WTC11 (cell line): ENCODE measurements around the gene FXN. TPM values are rescaled to one million over a fixed set of nuclear protein-coding genes. Genes with fewer than 3 reads are reported as not detected.

Source experiments
- ATAC-seq: fragments of 200-7000 bp; cut with Tn5 transposase; 2 replicates; pipeline ENCODE4 v1.10.0; 2021; ENCODE audit warnings: mild to moderate bottlenecking, moderate library complexity
- CTCF ChIA-PET: fragments of 300-600 bp; sonication (Branson Sonifier 250); formaldehyde crosslinking; loops from one replicate; lab custom pipeline; 2021; ENCODE audit warnings: antibody characterized with exemption; lab: Charles Lee
- POLR2A ChIA-PET: fragments of 350-600 bp; sonication (Branson Sonifier 250); formaldehyde crosslinking; loops from one replicate; lab custom pipeline; 2021; ENCODE audit warnings: antibody characterized with exemption; lab: Charles Lee
- DNase-seq: peaks from one replicate; pipeline ENCODE4 v3.0.0; 2021; ENCODE audit warnings: low spot score
- H3K27ac Mint-ChIP-seq: 2 replicates; pipeline ENCODE4 v1.8.0; 2021; ENCODE audit warnings: mixed read lengths
- H3K27me3 Mint-ChIP-seq: 2 replicates; pipeline ENCODE4 v1.8.0; 2021; ENCODE audit warnings: low read depth, mild to moderate bottlenecking, moderate library complexity, mixed read lengths
- H3K36me3 Mint-ChIP-seq: 2 replicates; pipeline ENCODE4 v1.8.0; 2021; ENCODE audit warnings: mixed read lengths
- H3K4me1 Mint-ChIP-seq: 2 replicates; pipeline ENCODE4 v1.8.0; 2022; ENCODE audit warnings: mixed read lengths
- H3K4me3 Mint-ChIP-seq: 2 replicates; pipeline ENCODE4 v1.8.0; 2021; ENCODE audit warnings: mild to moderate bottlenecking, moderate library complexity, mixed read lengths
- H3K9me3 Mint-ChIP-seq: 2 replicates; pipeline ENCODE4 v1.8.0; 2021; ENCODE audit warnings: mixed read lengths
- AR ChIP-seq: fragments of 250-450 bp; sonication (Bioruptor Pico); IDR thresholded peaks from 2 replicates; pipeline ENCODE4 v1.9.0; 2021; ENCODE audit warnings: mild to moderate bottlenecking
- CBFB ChIP-seq: sonication (generic); formaldehyde crosslinking; IDR thresholded peaks from 2 replicates; pipeline ENCODE4 v1.8.1; 2022; ENCODE audit warnings: mild to moderate bottlenecking, low read depth, missing genetic modification reagents
- CTCF ChIP-seq: fragments of 200-600 bp; IDR thresholded peaks from 2 replicates; pipeline ENCODE4 v1.8.0; 2022; ENCODE audit warnings: antibody characterized with exemption
- ELF4 ChIP-seq: sonication (generic); formaldehyde crosslinking; IDR thresholded peaks from 2 replicates; pipeline ENCODE4 v1.8.1; 2022; ENCODE audit warnings: low read depth, mild to moderate bottlenecking, moderate library complexity, missing genetic modification reagents
- FOXK1 ChIP-seq: sonication (generic); formaldehyde crosslinking; IDR thresholded peaks from 2 replicates; pipeline ENCODE4 v1.8.0; 2022; ENCODE audit warnings: mild to moderate bottlenecking, moderate library complexity, missing genetic modification reagents
- GABPB1 ChIP-seq: sonication (generic); formaldehyde crosslinking; IDR thresholded peaks from 2 replicates; pipeline ENCODE4 v1.8.1; 2023; ENCODE audit warnings: mild to moderate bottlenecking, missing genetic modification reagents
- IRF2 ChIP-seq: sonication (generic); formaldehyde crosslinking; IDR thresholded peaks from 2 replicates; pipeline ENCODE4 v1.8.0; 2022; ENCODE audit warnings: low read depth, missing genetic modification reagents, borderline replicate concordance
- MXD4 ChIP-seq: fragments of 250-450 bp; sonication (Bioruptor Pico); IDR thresholded peaks from 2 replicates; pipeline ENCODE4 v1.8.0; 2021; ENCODE audit warnings: mild to moderate bottlenecking, moderate library complexity, borderline replicate concordance
- NFATC4 ChIP-seq: fragments of 250-450 bp; sonication (Bioruptor Pico); IDR thresholded peaks from 2 replicates; pipeline ENCODE4 v1.9.0; 2021; ENCODE audit warnings: mild to moderate bottlenecking
- NFE2L1 ChIP-seq: sonication (generic); formaldehyde crosslinking; IDR thresholded peaks from 2 replicates; pipeline ENCODE4 v1.8.1; 2023; ENCODE audit warnings: missing genetic modification reagents
- NFYB ChIP-seq: sonication (generic); formaldehyde crosslinking; conservative IDR thresholded peaks from 2 replicates; pipeline ENCODE4 v1.8.0; 2022; ENCODE audit warnings: low read depth, missing genetic modification reagents
- OVOL2 ChIP-seq: fragments of 250-450 bp; sonication (Bioruptor Pico); IDR thresholded peaks from 2 replicates; pipeline ENCODE4 v1.9.0; 2021; ENCODE audit warnings: mild to moderate bottlenecking, borderline replicate concordance
- PRDM15 ChIP-seq: sonication (generic); formaldehyde crosslinking; IDR thresholded peaks from 2 replicates; pipeline ENCODE4 v1.8.0; 2022; ENCODE audit warnings: missing genetic modification reagents
- RELA ChIP-seq: sonication (generic); formaldehyde crosslinking; IDR thresholded peaks from 2 replicates; pipeline ENCODE4 v1.8.1; 2022; ENCODE audit warnings: missing genetic modification reagents, mild to moderate bottlenecking, borderline replicate concordance
- SOX15 ChIP-seq: fragments of 250-450 bp; sonication (Bioruptor Pico); IDR thresholded peaks from 2 replicates; pipeline ENCODE4 v1.9.0; 2021; ENCODE audit warnings: mild to moderate bottlenecking
- TCF7 ChIP-seq: sonication (generic); formaldehyde crosslinking; IDR thresholded peaks from 2 replicates; pipeline ENCODE4 v1.8.0; 2022; ENCODE audit warnings: mild to moderate bottlenecking, low read depth, missing genetic modification reagents, moderate library complexity
- TP53 ChIP-seq: sonication (generic); formaldehyde crosslinking; IDR thresholded peaks from 2 replicates; pipeline ENCODE4 v1.8.1; 2023; ENCODE audit warnings: mild to moderate bottlenecking, missing genetic modification reagents
- ZBTB21 ChIP-seq: sonication (generic); formaldehyde crosslinking; IDR thresholded peaks from 2 replicates; pipeline ENCODE4 v1.8.1; 2023; ENCODE audit warnings: mild to moderate bottlenecking, missing genetic modification reagents, borderline replicate concordance
- ZNF121 ChIP-seq: sonication (generic); formaldehyde crosslinking; IDR thresholded peaks from 2 replicates; pipeline ENCODE4 v1.8.0; 2023; ENCODE audit warnings: missing genetic modification reagents
- ZNF232 ChIP-seq: sonication (generic); formaldehyde crosslinking; IDR thresholded peaks from 2 replicates; pipeline ENCODE4 v1.8.0; 2022; ENCODE audit warnings: mild to moderate bottlenecking, missing genetic modification reagents
- ZNF396 ChIP-seq: fragments of 250-450 bp; sonication (Bioruptor Pico); IDR thresholded peaks from 2 replicates; pipeline ENCODE4 v1.8.0; 2021; ENCODE audit warnings: mild to moderate bottlenecking, moderate library complexity, borderline replicate concordance
- ZNF423 ChIP-seq: fragments of 250-450 bp; sonication (Bioruptor Pico); IDR thresholded peaks from 2 replicates; pipeline ENCODE4 v2.1.2; 2022; ENCODE audit warnings: mild to moderate bottlenecking, moderate library complexity
- ZSCAN18 ChIP-seq: fragments of 250-450 bp; sonication (Bioruptor Pico); IDR thresholded peaks from 2 replicates; pipeline ENCODE4 v2.1.2; 2022; ENCODE audit warnings: mild to moderate bottlenecking, moderate library complexity
- total RNA-seq: library from RNA; stranded (reverse); gene quantifications from 3 replicates; pipeline ENCODE4 v1.2.3, GENCODE V29; 2021
- TF ChIP-seq, protein P1 (sequence below): sonication (generic); formaldehyde crosslinking; IDR thresholded peaks from 2 replicates; pipeline ENCODE4 v1.8.0; 2022; ENCODE audit warnings: mild to moderate bottlenecking, missing genetic modification reagents
- TF ChIP-seq, protein P2 (sequence below): sonication (generic); formaldehyde crosslinking; conservative IDR thresholded peaks from 2 replicates; pipeline ENCODE4 v1.8.1; 2022; ENCODE audit warnings: mild to moderate bottlenecking, missing genetic modification reagents

Gene FXN
- total RNA-seq, 1 experiment from 2014 or later, result 30.6 TPM

DNA sequence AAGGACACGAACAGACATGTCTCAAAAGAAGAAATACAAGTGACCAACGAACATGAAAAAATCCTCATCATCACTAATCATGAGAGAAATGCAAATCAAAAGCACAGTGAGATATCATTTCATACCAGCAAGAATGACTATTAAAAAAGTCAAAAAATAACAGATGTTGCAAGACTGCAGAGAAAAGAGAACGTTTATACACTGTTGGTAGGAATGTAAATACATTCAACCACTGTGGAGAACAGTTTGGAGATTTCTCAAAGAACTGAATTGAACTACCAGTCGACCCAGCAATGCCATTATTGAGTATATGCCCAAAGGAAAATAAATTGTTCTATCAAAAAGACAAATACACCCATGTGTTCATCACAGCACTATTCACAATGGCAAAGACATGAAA is 45.7 kb downstream of the FXN start (continued):
- TF ChIP-seq NFYB (no peak), PRDM15 (CRISPR knock-in tag) (no peak), ELF4 (CRISPR knock-in tag) (no peak), ZNF396 (CRISPR knock-in tag) (no peak), OVOL2 (CRISPR knock-in tag) (no peak), CTCF (no peak), RELA (no peak), TCF7 (no peak), ZNF232 (CRISPR knock-in tag) (no peak), CBFB (CRISPR knock-in tag) (no peak), ZNF121 (no peak), MXD4 (CRISPR knock-in tag) (no peak), GABPB1 (CRISPR knock-in tag) (no peak)
- TF ChIP-seq, protein P1, sequence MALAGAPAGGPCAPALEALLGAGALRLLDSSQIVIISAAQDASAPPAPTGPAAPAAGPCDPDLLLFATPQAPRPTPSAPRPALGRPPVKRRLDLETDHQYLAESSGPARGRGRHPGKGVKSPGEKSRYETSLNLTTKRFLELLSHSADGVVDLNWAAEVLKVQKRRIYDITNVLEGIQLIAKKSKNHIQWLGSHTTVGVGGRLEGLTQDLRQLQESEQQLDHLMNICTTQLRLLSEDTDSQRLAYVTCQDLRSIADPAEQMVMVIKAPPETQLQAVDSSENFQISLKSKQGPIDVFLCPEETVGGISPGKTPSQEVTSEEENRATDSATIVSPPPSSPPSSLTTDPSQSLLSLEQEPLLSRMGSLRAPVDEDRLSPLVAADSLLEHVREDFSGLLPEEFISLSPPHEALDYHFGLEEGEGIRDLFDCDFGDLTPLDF (CRISPR knock-in tag), result no peak
- TF ChIP-seq, protein P2, sequence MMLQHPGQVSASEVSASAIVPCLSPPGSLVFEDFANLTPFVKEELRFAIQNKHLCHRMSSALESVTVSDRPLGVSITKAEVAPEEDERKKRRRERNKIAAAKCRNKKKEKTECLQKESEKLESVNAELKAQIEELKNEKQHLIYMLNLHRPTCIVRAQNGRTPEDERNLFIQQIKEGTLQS (CRISPR knock-in tag), result no peak

DNA sequence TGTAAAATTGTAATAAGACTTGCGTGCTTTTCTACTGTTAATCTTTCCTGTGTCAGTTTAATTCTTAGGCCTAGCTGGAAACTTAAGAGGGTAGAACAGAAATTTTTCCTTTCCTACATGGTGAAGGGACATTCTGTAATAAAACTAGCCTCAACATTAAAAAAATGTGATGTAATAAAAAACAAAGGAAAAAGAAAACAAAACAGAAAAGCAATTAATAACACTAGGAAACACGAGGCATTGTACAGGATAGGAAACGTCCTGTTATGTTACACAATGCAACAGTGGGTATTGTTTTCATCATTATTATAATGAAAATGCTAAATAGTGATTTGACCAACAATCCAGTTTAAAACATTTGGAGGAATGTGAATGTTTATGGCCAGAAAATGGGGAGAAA is 47.8 kb downstream of the FXN start:
- Mint-ChIP-seq H3K4me1 (peaks cover 19% of the 10 kb centered on the region), H3K9me3 (peaks cover 18% of the 10 kb centered on the region), H3K27me3 (no peaks in the 10 kb centered on the region), H3K36me3 (peaks cover 19% of the 10 kb centered on the region), H3K4me3 (no peak overlapping the region), H3K27ac (0 out of 2 replicates have a peak overlapping the region, but pooled peaks have one; percentile 3)
- ChIA-PET CTCF (interaction anchor here (0.6 to 1.4 kb wide), 2 partner anchors 30 to 140 kb away, joined by 3 to 7 read pairs; no protein-coding TSS in a partner anchor), POLR2A (no interaction called here)
- no peak for DNase-seq
- no peak for ATAC-seq
- no peak for TF ChIP-seq AR (CRISPR knock-in tag)
- no peak for TF ChIP-seq GABPB1 (CRISPR knock-in tag)
- no peak for TF ChIP-seq TP53 (CRISPR knock-in tag)
- TF ChIP-seq ZNF423, result no peak
- no peak for TF ChIP-seq NFATC4 (CRISPR knock-in tag)
- no peak for TF ChIP-seq MXD4 (CRISPR knock-in tag)
- TF ChIP-seq FOXK1, result no peak
- no peak for TF ChIP-seq IRF2 (CRISPR knock-in tag)
- TF ChIP-seq ZBTB21 (CRISPR knock-in tag), result no peak
- no peak for TF ChIP-seq NFE2L1 (CRISPR knock-in tag)
- TF ChIP-seq SOX15, result no peak
- no peak for TF ChIP-seq ZSCAN18
